SU-DHL-6 (cell line): ENCODE results near the gene ACADS.

Source experiments
- H2AFZ ChIP-seq: fragments of 200-600 bp; sonication (generic); 2 replicates; pipeline ENCODE4 v1.6.1; 2014; ENCODE audit warnings: low read depth, mild to moderate bottlenecking, moderate library complexity, mixed read lengths, antibody characterized with exemption, low read length; ENCODE audit not compliant: severe bottlenecking
- H3F3A ChIP-seq: fragments of 200-600 bp; shearing (Covaris generic); 2 replicates; pipeline ENCODE4 v1.6.0; 2016; ENCODE audit warnings: antibody characterized with exemption, mild to moderate bottlenecking; ENCODE audit not compliant: insufficient read depth
- H3K27ac ChIP-seq: fragments of 200-600 bp; sonication (generic); 2 replicates; pipeline ENCODE4 v1.5.1; 2016; ENCODE audit warnings: low read depth, mild to moderate bottlenecking, low read length, moderate library complexity, mixed read lengths
- H3K27me3 ChIP-seq: fragments of 200-600 bp; sonication (generic), shearing (Covaris generic); 2 replicates; pipeline ENCODE4 v1.6.0; 2014; ENCODE audit warnings: mild to moderate bottlenecking, low read length
- H3K36me3 ChIP-seq: fragments of 200-600 bp; sonication (generic); 2 replicates; pipeline ENCODE4 v1.6.1; 2014; ENCODE audit warnings: mild to moderate bottlenecking, low read length, mixed read lengths
- H3K4me2 ChIP-seq: fragments of 300-600, 200-600 bp; shearing (Covaris generic), sonication (generic); 2 replicates; pipeline ENCODE4 v1.6.0; 2014; ENCODE audit warnings: low read length, low read depth, mild to moderate bottlenecking; ENCODE audit not compliant: poor library complexity, severe bottlenecking
- H3K4me3 ChIP-seq: fragments of 200-600 bp; sonication (generic); 2 replicates; pipeline ENCODE4 v1.5.1; 2014; ENCODE audit warnings: antibody characterized with exemption, low read length, mild to moderate bottlenecking, mixed read lengths; ENCODE audit not compliant: insufficient read depth, poor library complexity, severe bottlenecking
- H3K79me2 ChIP-seq: fragments of 200-600 bp; sonication (generic); 2 replicates; pipeline ENCODE4 v1.6.1; 2014; ENCODE audit warnings: mild to moderate bottlenecking, low read length, moderate library complexity; ENCODE audit not compliant: insufficient read depth
- H3K9ac ChIP-seq: fragments of 200-600 bp; sonication (generic); 2 replicates; pipeline ENCODE4 v1.7.0; 2014; ENCODE audit warnings: mild to moderate bottlenecking, low read length
- H3K9me2 ChIP-seq: fragments of 200-600 bp; sonication (generic); replicated peaks from 2 replicates; pipeline ENCODE4 v1.6.1; 2014; ENCODE audit warnings: low read length; ENCODE audit not compliant: insufficient read depth
- H3K9me3 ChIP-seq: fragments of 200-600 bp; sonication (generic); 2 replicates; pipeline ENCODE4 v1.6.1; 2014; ENCODE audit warnings: low read length, mixed read lengths; ENCODE audit not compliant: insufficient read depth
- H4K20me1 ChIP-seq: fragments of 200-600 bp; sonication (generic); 2 replicates; pipeline ENCODE4 v1.6.1; 2014; ENCODE audit warnings: low read depth, mild to moderate bottlenecking, antibody characterized with exemption, low read length, moderate library complexity, mixed read lengths
- EZH2phosphoT487 ChIP-seq: fragments of 200-600 bp; sonication (generic), shearing (Covaris generic); conservative IDR thresholded peaks from 2 replicates; pipeline ENCODE4 v1.6.1; 2018; ENCODE audit warnings: mild to moderate bottlenecking, antibody characterized with exemption, low read length, moderate library complexity, mixed read lengths
- TF ChIP-seq, protein P1 (sequence below): fragments of 200-600 bp; sonication (generic); IDR thresholded peaks from one replicate; pipeline ENCODE4 v1.5.1; 2017; ENCODE audit warnings: antibody characterized with exemption, mild to moderate bottlenecking, low read length, moderate library complexity; ENCODE audit not compliant: insufficient read depth, poor library complexity, severe bottlenecking

The ACADS gene

DNA sequence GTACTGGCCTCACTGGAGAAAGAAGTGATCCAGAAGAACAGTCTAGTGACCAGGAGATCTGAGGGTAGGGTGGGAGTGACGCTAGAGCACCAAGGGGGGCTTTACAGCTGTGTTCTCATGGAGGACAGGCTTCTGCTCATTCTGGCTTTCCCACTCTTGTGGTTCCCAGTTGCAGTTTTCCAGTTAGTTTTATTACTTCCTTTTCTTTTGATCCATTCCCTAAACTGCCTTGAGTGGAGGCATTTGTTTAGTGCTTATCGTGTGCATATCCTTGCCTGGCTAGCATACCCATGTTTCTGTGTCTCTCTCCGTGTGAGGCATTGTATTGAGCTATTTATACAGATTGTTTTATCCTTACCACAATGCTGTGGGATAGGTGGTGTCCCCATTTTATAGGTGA is 34.6 kb upstream of the ACADS start:
- Histone ChIP-seq H3K9ac (no peak overlapping the region), H3K79me2 (peaks cover 64% of the 10 kb centered on the region), H3K4me3 (no peak overlapping the region), H4K20me1 (no peaks in the 10 kb centered on the region), H3K36me3 (peaks cover 12% of the 10 kb centered on the region; the same call in 1 of the 2 replicates), H3K9me2 (no peaks in the 10 kb centered on the region), H3K27ac (no peak overlapping the region), H3F3A (peaks cover under 1% of the 10 kb centered on the region; the same call in 1 of the 2 replicates), H3K27me3 (no peaks in the 10 kb centered on the region), H2AFZ (no peak overlapping the region), H3K9me3 (no peaks in the 10 kb centered on the region), H3K4me2 (no peak overlapping the region)
- TF ChIP-seq, protein P1, sequence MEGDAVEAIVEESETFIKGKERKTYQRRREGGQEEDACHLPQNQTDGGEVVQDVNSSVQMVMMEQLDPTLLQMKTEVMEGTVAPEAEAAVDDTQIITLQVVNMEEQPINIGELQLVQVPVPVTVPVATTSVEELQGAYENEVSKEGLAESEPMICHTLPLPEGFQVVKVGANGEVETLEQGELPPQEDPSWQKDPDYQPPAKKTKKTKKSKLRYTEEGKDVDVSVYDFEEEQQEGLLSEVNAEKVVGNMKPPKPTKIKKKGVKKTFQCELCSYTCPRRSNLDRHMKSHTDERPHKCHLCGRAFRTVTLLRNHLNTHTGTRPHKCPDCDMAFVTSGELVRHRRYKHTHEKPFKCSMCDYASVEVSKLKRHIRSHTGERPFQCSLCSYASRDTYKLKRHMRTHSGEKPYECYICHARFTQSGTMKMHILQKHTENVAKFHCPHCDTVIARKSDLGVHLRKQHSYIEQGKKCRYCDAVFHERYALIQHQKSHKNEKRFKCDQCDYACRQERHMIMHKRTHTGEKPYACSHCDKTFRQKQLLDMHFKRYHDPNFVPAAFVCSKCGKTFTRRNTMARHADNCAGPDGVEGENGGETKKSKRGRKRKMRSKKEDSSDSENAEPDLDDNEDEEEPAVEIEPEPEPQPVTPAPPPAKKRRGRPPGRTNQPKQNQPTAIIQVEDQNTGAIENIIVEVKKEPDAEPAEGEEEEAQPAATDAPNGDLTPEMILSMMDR = no peak
- TF ChIP-seq EZH2phosphoT487 = no peak

DNA sequence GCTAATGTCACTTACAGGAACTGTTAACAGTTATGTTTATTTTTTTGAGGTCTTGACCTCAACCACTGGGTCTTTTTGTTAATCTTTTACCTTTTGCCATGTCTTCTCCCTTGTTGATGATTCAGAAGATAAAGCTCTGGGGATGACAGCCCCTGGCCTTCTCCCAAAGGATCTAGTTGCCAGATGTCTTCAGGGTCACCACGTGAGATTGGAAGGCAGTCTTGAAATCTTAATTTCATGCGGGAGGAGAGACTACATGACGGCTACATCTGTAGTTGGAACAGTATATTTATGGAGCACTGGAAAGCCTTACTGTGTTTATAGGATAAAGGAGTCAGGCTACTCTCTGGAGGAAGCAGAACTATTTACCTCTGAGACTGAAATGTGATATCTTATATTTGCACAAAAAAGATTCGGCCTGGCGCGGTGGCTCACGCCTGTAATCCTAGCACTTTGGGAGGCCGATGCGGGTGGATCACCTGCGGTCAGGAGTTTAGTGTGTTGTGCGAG is 33.0 kb upstream of the ACADS start:
- Histone ChIP-seq H3K36me3 (peaks cover 19% of the 10 kb centered on the region; the same call in 1 of the 2 replicates), H3K79me2 (peaks cover 58% of the 10 kb centered on the region), H3K9me2 (no peaks in the 10 kb centered on the region), H3K4me2 (no peak overlapping the region), H4K20me1 (no peaks in the 10 kb centered on the region), H2AFZ (no peak overlapping the region), H3F3A (no peaks in the 10 kb centered on the region), H3K9ac (no peak overlapping the region), H3K4me3 (no peak overlapping the region), H3K9me3 (no peaks in the 10 kb centered on the region), H3K27ac (no peak overlapping the region), H3K27me3 (no peaks in the 10 kb centered on the region)
- no peak for TF ChIP-seq EZH2phosphoT487
- TF ChIP-seq, protein P1 = no peak

DNA sequence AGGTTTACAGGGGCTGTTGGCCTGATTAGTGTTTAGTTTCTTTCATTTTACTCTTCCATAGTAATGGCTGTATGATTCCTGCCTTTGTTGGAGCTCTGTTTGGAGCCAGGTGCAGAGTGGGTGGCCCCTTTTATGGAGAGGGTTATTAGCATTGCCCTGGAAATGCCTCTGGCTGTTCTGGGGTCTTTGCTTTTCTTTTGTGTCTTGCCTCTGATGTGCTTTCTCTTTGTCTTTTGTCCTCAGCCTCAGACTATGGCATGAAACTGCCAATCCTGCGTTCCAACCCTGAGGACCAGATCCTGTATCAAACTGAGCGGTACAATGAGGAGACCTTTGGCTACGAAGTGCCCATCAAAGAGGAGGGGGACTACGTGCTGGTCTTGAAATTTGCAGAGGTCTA is 31.8 kb upstream of the ACADS start:
- no peaks in the 10 kb centered on the region for H3K27me3 ChIP-seq
- H3K4me3 ChIP-seq = no peak overlapping the region
- peaks cover 45% of the 10 kb centered on the region for H3K79me2 ChIP-seq
- no peak overlapping the region for H3K27ac ChIP-seq
- no peak overlapping the region for H2AFZ ChIP-seq
- peaks cover 25% of the 10 kb centered on the region; the same call in 1 of the 2 replicates for H3K36me3 ChIP-seq
- H3K9me3 ChIP-seq = no peaks in the 10 kb centered on the region
- no peaks in the 10 kb centered on the region for H4K20me1 ChIP-seq
- no peak overlapping the region for H3K9ac ChIP-seq
- TF ChIP-seq, protein P1 = no peak
- no peak for TF ChIP-seq EZH2phosphoT487
- no peaks in the 10 kb centered on the region for H3K9me2 ChIP-seq
- H3K4me2 ChIP-seq = no peak overlapping the region
- H3F3A ChIP-seq = no peaks in the 10 kb centered on the region

DNA sequence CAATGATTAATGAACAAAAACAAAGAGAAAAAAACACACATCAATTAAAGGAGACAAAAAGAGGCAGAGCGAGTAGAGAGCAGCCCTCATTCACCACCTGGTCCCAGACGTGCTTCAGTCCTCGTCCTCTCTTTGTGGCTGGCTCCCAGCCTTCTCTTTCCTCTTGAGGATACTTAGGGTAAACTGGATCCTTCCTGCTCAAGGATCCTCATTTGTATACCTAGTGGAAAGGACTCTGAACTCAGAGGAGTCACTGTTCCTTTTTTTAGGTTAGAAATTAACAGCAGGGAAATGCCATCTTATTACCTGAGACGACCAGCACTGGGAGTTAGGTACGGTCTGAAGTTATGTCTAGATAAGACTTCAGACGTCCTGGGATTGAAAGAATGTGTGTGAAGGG is 29.0 kb upstream of the ACADS start:
- Histone ChIP-seq H3K4me2 (no peak overlapping the region), H3K79me2 (peaks cover 17% of the 10 kb centered on the region), H3K27ac (no peak overlapping the region), H3K36me3 (peaks cover 25% of the 10 kb centered on the region; the same call in 1 of the 2 replicates), H3K9me3 (no peaks in the 10 kb centered on the region), H3K9me2 (no peaks in the 10 kb centered on the region), H3K27me3 (no peaks in the 10 kb centered on the region), H2AFZ (no peak overlapping the region), H4K20me1 (no peaks in the 10 kb centered on the region), H3K9ac (no peak overlapping the region), H3F3A (no peaks in the 10 kb centered on the region), H3K4me3 (no peak overlapping the region)
- TF ChIP-seq EZH2phosphoT487 = no peak
- TF ChIP-seq, protein P1 = no peak
